LNCaP clone FGC (cell line): ENCODE measurements around the gene MTAP.

Source experiments
- DNase-seq: peaks from one replicate; pipeline ENCODE4 v3.0.0-alpha.2; 2011; ENCODE audit warnings: low read depth
- H3K4me3 ChIP-seq: 2 replicates; pipeline ENCODE4 v1.5.1; 2011; ENCODE audit warnings: mild to moderate bottlenecking, low read depth, low read length, control low read depth
- CTCF ChIP-seq: IDR thresholded peaks from 2 replicates; pipeline ENCODE4 v1.5.1; 2012; ENCODE audit warnings: mild to moderate bottlenecking; ENCODE audit not compliant: control insufficient read depth, insufficient read depth; ENCODE audit errors: extremely low read depth

Gene MTAP

GRCh38 chr9:21802418-21803000 lies at the start of gene MTAP:
Gene MTAP, plus strand, starts transcription at chr9:21802636. Its CDS starts 113 bp downstream, at chr9:21802749.
- DNase-seq: peak; percentile 93
- H3K4me3 ChIP-seq: peak within 1 kb of the TSS; percentile 71
- no peak for TF ChIP-seq CTCF

- H3K4me3 ChIP-seq: no peak overlapping the region
- TF ChIP-seq CTCF: no peak
- DNase-seq: no peak
These were observed 48.9 kb upstream of the MTAP start for GRCh38 chr9:21753523-21753922.

GRCh38 chr9:21754741-21755140 lies 47.7 kb upstream of the MTAP start:
- DNase-seq: no peak
- no peak overlapping the region for H3K4me3 ChIP-seq
- TF ChIP-seq CTCF: no peak

GRCh38 chr9:21758540-21758939 lies 43.9 kb upstream of the MTAP start:
- H3K4me3 ChIP-seq: no peak overlapping the region
- no peak for DNase-seq
- no peak for TF ChIP-seq CTCF

GRCh38 chr9:21761309-21761901 lies 41.0 kb upstream of the MTAP start:
- no peak for TF ChIP-seq CTCF
- no peak overlapping the region for H3K4me3 ChIP-seq
- no peak for DNase-seq

- DNase-seq: no peak
- TF ChIP-seq CTCF: no peak
- H3K4me3 ChIP-seq: no peak overlapping the region
These were observed 40.4 kb upstream of the MTAP start for GRCh38 chr9:21762064-21762463.

- no peak overlapping the region for H3K4me3 ChIP-seq
- no peak for DNase-seq
- TF ChIP-seq CTCF: no peak
These were observed 37.6 kb upstream of the MTAP start for GRCh38 chr9:21764846-21765245.
